Adrenal gland (tissue), 5 donors: Measurements from ENCODE around the gene SLC9B1.

Source experiments
- CTCF ChIP-seq, 6 experiments: fragments of 450-650 bp in 4 of 6; fragments of 200-600 bp in 2 of 6; sonication (generic) in 1 of 6; IDR thresholded peaks; 1 replicate in 5 of 6; 2 replicates in 1 of 6; pipeline versions ENCODE4 v1.5.1 to v1.8.0; 2016 to 2021; ENCODE audit warnings: antibody characterized with exemption in 6 of 6, mild to moderate bottlenecking in 2 of 6, moderate library complexity in 1 of 6
- POLR2A ChIP-seq, 2 donors: fragments of 450-650 bp; IDR thresholded peaks; one replicate each; pipeline ENCODE4 v1.6.1; 2017; ENCODE audit warnings: antibody characterized with exemption in 2 of 2, mild to moderate bottlenecking in 2 of 2, moderate library complexity in 1 of 2
- donor health status: DM: no; HTN: no; CAD: no.

- TF ChIP-seq POLR2A (IDR thresholded peaks at IDR 0.05), result no peak
- TF ChIP-seq CTCF (IDR thresholded peaks at IDR 0.05), result no peak
Observed at GRCh38 chr4:102860611-102861324, 158.7 kb downstream of the SLC9B1 start.
